GM13977 (cell line): ENCODE measurements around the gene MBTD1.

Experiments
- DNase-seq: peaks from one replicate; pipeline ENCODE4 v3.0.0; 2012; ENCODE audit warnings: low spot score
- in situ Hi-C: fragments of 300-500 bp; cut with MboI; formaldehyde crosslinking; loops from one replicate; pipeline ENCODE4 v1.12.0; 2022; ENCODE audit warnings: low sequenced_read_pairs, low pct_unique_long_range_greater_than_20kb, mixed read lengths, inconsistent platforms; ENCODE audit not compliant: unreplicated experiment
- TF ChIP-seq, protein P1 (sequence below): IDR thresholded peaks from 2 replicates; pipeline ENCODE4 v1.5.1; 2012; ENCODE audit warnings: mild to moderate bottlenecking, control low read depth; ENCODE audit not compliant: insufficient read depth; ENCODE audit errors: extremely low read depth, missing control alignments

Gene MBTD1

GRCh38 chr17:51221322-51221721 is 38.5 kb downstream of the MBTD1 start:
- DNase-seq: no peak
- TF ChIP-seq, protein P1, sequence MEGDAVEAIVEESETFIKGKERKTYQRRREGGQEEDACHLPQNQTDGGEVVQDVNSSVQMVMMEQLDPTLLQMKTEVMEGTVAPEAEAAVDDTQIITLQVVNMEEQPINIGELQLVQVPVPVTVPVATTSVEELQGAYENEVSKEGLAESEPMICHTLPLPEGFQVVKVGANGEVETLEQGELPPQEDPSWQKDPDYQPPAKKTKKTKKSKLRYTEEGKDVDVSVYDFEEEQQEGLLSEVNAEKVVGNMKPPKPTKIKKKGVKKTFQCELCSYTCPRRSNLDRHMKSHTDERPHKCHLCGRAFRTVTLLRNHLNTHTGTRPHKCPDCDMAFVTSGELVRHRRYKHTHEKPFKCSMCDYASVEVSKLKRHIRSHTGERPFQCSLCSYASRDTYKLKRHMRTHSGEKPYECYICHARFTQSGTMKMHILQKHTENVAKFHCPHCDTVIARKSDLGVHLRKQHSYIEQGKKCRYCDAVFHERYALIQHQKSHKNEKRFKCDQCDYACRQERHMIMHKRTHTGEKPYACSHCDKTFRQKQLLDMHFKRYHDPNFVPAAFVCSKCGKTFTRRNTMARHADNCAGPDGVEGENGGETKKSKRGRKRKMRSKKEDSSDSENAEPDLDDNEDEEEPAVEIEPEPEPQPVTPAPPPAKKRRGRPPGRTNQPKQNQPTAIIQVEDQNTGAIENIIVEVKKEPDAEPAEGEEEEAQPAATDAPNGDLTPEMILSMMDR: no peak
- in situ Hi-C loops: no loop called here

DNA sequence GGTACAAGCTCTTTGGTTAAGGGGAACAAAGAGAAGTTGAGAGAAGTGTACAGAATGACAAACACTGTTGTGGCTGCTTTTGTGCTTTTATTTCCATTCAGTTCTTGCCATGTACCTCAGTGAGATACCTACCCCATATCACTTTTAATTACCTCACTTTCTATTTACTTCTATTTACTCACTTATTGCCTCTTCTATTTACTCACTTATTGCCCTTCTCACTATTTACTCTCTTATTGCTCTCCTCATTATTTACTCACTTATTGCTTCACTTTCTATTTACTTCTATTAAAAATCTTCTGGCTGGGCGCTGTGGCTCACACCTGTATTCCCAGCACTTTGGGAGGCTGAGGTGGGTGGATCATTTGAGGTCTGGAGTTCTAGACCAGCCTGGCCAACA is 41.9 kb downstream of the MBTD1 start:
- in situ Hi-C loops: no loop called here
- TF ChIP-seq, protein P1: no peak
- no peak for DNase-seq

DNA sequence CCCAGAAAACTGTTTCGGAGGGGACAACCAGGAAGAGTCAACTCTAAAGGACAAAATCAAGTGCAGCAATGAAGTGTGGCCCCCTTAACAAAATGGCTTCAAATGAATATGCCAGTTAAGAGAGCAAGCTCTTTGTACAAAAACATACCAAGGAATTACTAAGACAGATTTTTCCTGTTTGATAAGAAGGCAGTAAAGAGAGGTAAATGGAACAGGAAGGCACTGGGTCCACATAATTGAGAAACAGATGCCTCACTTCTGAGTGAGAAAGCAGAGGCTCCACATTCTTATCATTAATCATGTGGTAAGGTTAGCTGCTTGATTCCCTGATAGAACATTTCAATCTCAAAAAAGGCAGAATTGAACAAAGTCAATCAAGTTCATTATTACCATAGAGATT is 44.9 kb downstream of the MBTD1 start:
- no peak for DNase-seq
- TF ChIP-seq, protein P1: no peak
- in situ Hi-C loops: no loop called here

- in situ Hi-C loops: no loop called here
- no peak for DNase-seq
These were observed 56.0 kb downstream of the MBTD1 start for GRCh38 chr17:51203838-51204237.

DNA sequence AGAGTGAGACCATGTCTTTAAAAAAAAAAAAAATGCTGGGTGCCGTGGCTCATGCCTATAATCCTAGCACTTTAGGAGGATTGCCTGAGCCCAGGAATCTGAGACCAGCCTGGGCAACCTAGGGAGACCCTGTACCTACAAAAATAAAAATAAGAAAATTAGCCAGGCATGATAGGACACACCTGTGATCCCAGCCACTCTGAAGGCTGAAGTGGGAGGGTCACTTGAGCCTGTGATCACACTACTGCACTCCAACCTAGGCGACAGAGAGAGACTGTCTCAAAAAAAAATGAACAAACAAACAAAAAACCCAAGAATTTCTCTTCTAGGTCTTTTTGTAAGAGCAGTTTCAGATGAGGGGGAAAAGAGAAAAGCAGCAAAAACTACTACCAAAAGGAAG is 59.0 kb downstream of the MBTD1 start:
- TF ChIP-seq, protein P1: no peak
- DNase-seq: no peak
- in situ Hi-C loops: no loop called here

More at GRCh38 chr17:51203838-51204237, 56.0 kb downstream of the MBTD1 start:
- TF ChIP-seq, protein P1: no peak

GRCh38 chr17:51200295-51200694 is 59.6 kb downstream of the MBTD1 start:
- TF ChIP-seq, protein P1: no peak
- no peak for DNase-seq
- in situ Hi-C loops: no loop called here

- TF ChIP-seq, protein P1: no peak
- no peak for DNase-seq
- in situ Hi-C loops: no loop called here
These were observed 62.1 kb downstream of the MBTD1 start for GRCh38 chr17:51197754-51198153.
